Neural cell (in vitro differentiated cells): ENCODE results near the gene APPBP2. TPM values are rescaled to one million over a fixed set of nuclear protein-coding genes. Genes with fewer than 3 reads are reported as not detected.

Experiments
- H2AFZ ChIP-seq: fragments of 200-600, 300-800 bp; sonication (generic), shearing (Covaris generic); 2 replicates; pipeline ENCODE4 v1.6.0; 2014; ENCODE audit warnings: low read depth, mild to moderate bottlenecking, antibody characterized with exemption, low read length, moderate library complexity
- H3F3A ChIP-seq: fragments of 200-600 bp; shearing (Covaris generic); 2 replicates; pipeline ENCODE4 v1.6.1; 2016; ENCODE audit warnings: mild to moderate bottlenecking, moderate library complexity, mixed read lengths, antibody characterized with exemption, low read length; ENCODE audit not compliant: insufficient read depth, poor library complexity, severe bottlenecking
- H3K27ac ChIP-seq: fragments of 200-600, 300-800 bp; sonication (generic), shearing (Covaris generic); 2 replicates; pipeline ENCODE4 v1.5.1; 2014; ENCODE audit warnings: mild to moderate bottlenecking, low read length, moderate library complexity
- H3K27me3 ChIP-seq: fragments of 300-800, 200-600 bp; sonication (generic), shearing (Covaris generic); 2 replicates; pipeline ENCODE4 v1.6.0; 2014; ENCODE audit warnings: mild to moderate bottlenecking, low read depth, low read length, moderate library complexity; ENCODE audit not compliant: insufficient read depth
- H3K36me3 ChIP-seq: fragments of 300-800, 200-600 bp; sonication (generic), shearing (Covaris generic); 2 replicates; pipeline ENCODE4 v1.5.1; 2014; ENCODE audit warnings: mild to moderate bottlenecking, antibody characterized with exemption, low read length, moderate library complexity; ENCODE audit not compliant: insufficient read depth
- H3K4me2 ChIP-seq: fragments of 300-800, 200-600 bp; sonication (generic), shearing (Covaris generic); 2 replicates; pipeline ENCODE4 v1.6.0; 2014; ENCODE audit warnings: mild to moderate bottlenecking, low read length
- H3K4me3 ChIP-seq: fragments of 300-800, 200-600 bp; sonication (generic), shearing (Covaris generic); 2 replicates; pipeline ENCODE4 v1.5.1; 2014; ENCODE audit warnings: mild to moderate bottlenecking, low read length, moderate library complexity
- H3K79me2 ChIP-seq: fragments of 200-600 bp; shearing (Covaris generic); replicated peaks from 2 replicates; pipeline ENCODE4 v1.6.0; 2014; ENCODE audit warnings: mild to moderate bottlenecking, low read length, moderate library complexity; ENCODE audit not compliant: insufficient read depth
- H3K9ac ChIP-seq: fragments of 300-800, 200-600 bp; sonication (generic), shearing (Covaris generic); 2 replicates; pipeline ENCODE4 v1.6.1; 2016; ENCODE audit warnings: mild to moderate bottlenecking, low read length, mixed read lengths
- H3K9me2 ChIP-seq: fragments of 200-600 bp; shearing (Covaris generic); 2 replicates; pipeline ENCODE4 v1.6.1; 2016; ENCODE audit warnings: mild to moderate bottlenecking, low read length, mixed read lengths; ENCODE audit not compliant: insufficient read depth
- H3K9me3 ChIP-seq: fragments of 200-600, 300-800 bp; sonication (generic), shearing (Covaris generic); 2 replicates; pipeline ENCODE4 v1.6.1; 2016; ENCODE audit warnings: mild to moderate bottlenecking, mixed run types, low read length, moderate library complexity, mixed read lengths
- H4K20me1 ChIP-seq: fragments of 200-600 bp; shearing (Covaris generic); 2 replicates; pipeline ENCODE4 v1.6.1; 2016; ENCODE audit warnings: mild to moderate bottlenecking, mixed run types; ENCODE audit not compliant: insufficient read depth
- CTCF ChIP-seq: fragments of 450-650 bp; IDR thresholded peaks from 2 replicates; pipeline ENCODE4 v1.5.1; 2014; ENCODE audit warnings: antibody characterized with exemption, mild to moderate bottlenecking, moderate library complexity; ENCODE audit not compliant: poor library complexity, severe bottlenecking
- EP300 ChIP-seq: fragments of 450-650 bp; conservative IDR thresholded peaks from 2 replicates; pipeline ENCODE4 v1.6.1; 2014; ENCODE audit warnings: antibody characterized with exemption, mild to moderate bottlenecking, moderate library complexity; ENCODE audit not compliant: poor library complexity, severe bottlenecking
- EZH2 ChIP-seq: fragments of 200-600, 300-800 bp; shearing (Covaris generic), sonication (generic); IDR thresholded peaks from 2 replicates; pipeline ENCODE4 v1.6.1; 2014; ENCODE audit warnings: antibody characterized with exemption, low read length, borderline replicate concordance, mild to moderate bottlenecking; ENCODE audit not compliant: insufficient read depth, poor library complexity, severe bottlenecking
- MXI1 ChIP-seq: fragments of 450-650 bp; conservative IDR thresholded peaks from 2 replicates; pipeline ENCODE4 v1.6.1; 2014; ENCODE audit warnings: antibody characterized with exemption, mild to moderate bottlenecking; ENCODE audit not compliant: poor library complexity, severe bottlenecking
- POLR2AphosphoS5 ChIP-seq: IDR thresholded peaks from 2 replicates; pipeline ENCODE4 v1.6.1; 2012
- RAD21 ChIP-seq: fragments of 450-650 bp; conservative IDR thresholded peaks from 2 replicates; pipeline ENCODE4 v1.6.1; 2014; ENCODE audit warnings: antibody characterized with exemption, mild to moderate bottlenecking, moderate library complexity
- REST ChIP-seq: IDR thresholded peaks from 2 replicates; pipeline ENCODE4 v1.6.1; 2012; ENCODE audit warnings: borderline replicate concordance
- SMC3 ChIP-seq: fragments of 450-650 bp; conservative IDR thresholded peaks from 2 replicates; pipeline ENCODE4 v1.6.1; 2014; ENCODE audit warnings: antibody characterized with exemption, mild to moderate bottlenecking, moderate library complexity; ENCODE audit not compliant: poor library complexity
- TAF1 ChIP-seq: IDR thresholded peaks from 2 replicates; pipeline ENCODE4 v1.6.1; 2012; ENCODE audit warnings: low read depth
- polyA plus RNA-seq: library from polyadenylated mRNA; depleted of rRNA; stranded (reverse); fragments of >200 nt; gene quantifications from 2 replicates; pipeline ENCODE4 v1.2.3, GENCODE V29; 2014

APPBP2 gene
- polyA plus RNA-seq, 1 donor from 2014 or later = 40.4 TPM

DNA sequence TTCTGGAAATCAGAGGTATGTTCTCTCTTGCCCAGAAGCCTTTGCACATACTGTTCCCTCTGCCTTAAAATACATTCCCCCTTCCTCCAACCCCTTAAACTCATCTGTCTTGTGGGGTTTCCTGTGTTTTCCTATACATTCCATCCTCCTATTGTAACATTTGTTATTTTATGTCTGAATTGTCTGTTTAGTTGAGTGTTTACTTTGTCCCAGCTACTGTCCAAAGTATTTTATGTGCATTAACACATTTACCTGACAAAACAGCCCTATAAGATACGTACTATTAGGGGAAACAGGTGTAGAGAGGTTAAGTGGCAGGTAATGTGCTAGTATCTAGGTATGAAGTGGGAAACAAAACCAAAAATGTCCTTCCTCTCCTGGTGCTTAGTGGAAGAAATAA is 61.7 kb downstream of the APPBP2 start:
- Histone ChIP-seq H3K9ac (no peak overlapping the region), H4K20me1 (no peaks in the 10 kb centered on the region), H3K36me3 (peaks cover 3% of the 10 kb centered on the region), H3K4me2 (no peak overlapping the region), H3K9me3 (no peaks in the 10 kb centered on the region), H2AFZ (no peak overlapping the region), H3K27ac (no peak overlapping the region), H3F3A (no peaks in the 10 kb centered on the region), H3K27me3 (no peaks in the 10 kb centered on the region), H3K9me2 (no peaks in the 10 kb centered on the region), H3K79me2 (peaks cover 6% of the 10 kb centered on the region), H3K4me3 (no peak overlapping the region)
- TF ChIP-seq SMC3 (no peak), CTCF (no peak), RAD21 (no peak), TAF1 (no peak), REST (no peak), MXI1 (no peak), EP300 (no peak), POLR2AphosphoS5 (no peak), EZH2 (no peak)

DNA sequence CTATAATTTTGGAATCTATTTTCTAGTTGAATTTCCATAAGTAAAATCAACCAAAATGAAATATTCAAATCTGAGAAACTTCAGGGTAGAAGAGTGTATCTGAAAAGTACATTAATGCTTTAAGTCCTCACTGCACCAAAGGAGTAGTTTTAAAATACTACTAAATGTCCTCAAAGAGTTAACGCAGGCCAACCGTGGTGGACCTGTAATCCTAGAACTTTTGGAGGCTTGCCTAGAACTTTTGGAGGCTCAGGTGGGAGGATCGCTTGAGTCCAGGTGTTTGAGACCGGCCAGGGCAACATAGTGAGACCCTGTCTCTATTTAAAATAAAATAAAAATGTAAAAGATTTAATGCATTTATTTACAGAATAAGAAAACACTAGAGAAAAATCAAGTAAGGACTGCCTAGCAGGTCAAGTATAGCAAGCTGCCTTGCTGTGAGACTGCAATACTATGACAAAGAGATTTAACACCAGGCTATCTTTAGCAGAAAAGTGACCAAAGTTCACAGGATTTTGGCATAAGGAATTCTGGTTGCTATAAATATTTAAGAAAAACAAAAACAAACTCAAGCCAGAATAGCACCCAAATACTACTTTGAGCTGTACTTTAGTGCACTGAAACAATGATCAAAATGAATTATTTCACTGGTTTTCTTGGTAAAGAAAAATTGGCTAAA is 62.7 kb downstream of the APPBP2 start:
- Histone ChIP-seq H3K9me3 (no peaks in the 10 kb centered on the region), H3K27me3 (no peaks in the 10 kb centered on the region), H3K36me3 (peaks cover 3% of the 10 kb centered on the region), H3K79me2 (peaks cover 6% of the 10 kb centered on the region), H3F3A (no peaks in the 10 kb centered on the region), H4K20me1 (no peaks in the 10 kb centered on the region), H3K4me2 (no peak overlapping the region), H3K27ac (no peak overlapping the region), H3K9ac (no peak overlapping the region), H3K4me3 (no peak overlapping the region), H2AFZ (no peak overlapping the region), H3K9me2 (no peaks in the 10 kb centered on the region)
- TF ChIP-seq SMC3 = no peak
- no peak for TF ChIP-seq CTCF
- TF ChIP-seq EZH2 = no peak
- no peak for TF ChIP-seq EP300
- no peak for TF ChIP-seq MXI1
- no peak for TF ChIP-seq TAF1
- no peak for TF ChIP-seq RAD21
- no peak for TF ChIP-seq POLR2AphosphoS5
- TF ChIP-seq REST = no peak
